ENCODE measurements around the gene LIMA1.

- no peak for TF ChIP-seq EZH2 (IDR thresholded peaks at IDR 0.05)
- TF ChIP-seq POLR2AphosphoS5 (IDR thresholded peaks at IDR 0.05; ENCODE audit: borderline replicate concordance, low read depth, low read length) = no peak
These were observed 34.9 kb downstream of the LIMA1 start for GRCh38 chr12:50248411-50248810.

Data from SK-N-MC (cell line).